ENCODE measurements around the gene OR4X2.
"Not testable (repeated sequence)": the region's sequence is repeated elsewhere in the genome, so short reads cannot be mapped to it uniquely, and the experiment has no call there.

OR4X2 gene

GRCh38 chr11:48244804-48245203 lies at the start of gene OR4X2:
Gene OR4X2 (plus strand): TSS chr11:48245104. CDS start chr11:48245104, 0 bp downstream.
- DNase-seq = no peak

- no peak for DNase-seq
Measured at GRCh38 chr11:48207881-48208280, 37.0 kb upstream of the OR4X2 start.

- no peak for DNase-seq
Measured at GRCh38 chr11:48210052-48210451, 34.9 kb upstream of the OR4X2 start.

GRCh38 chr11:48216510-48216909 lies 28.4 kb upstream of the OR4X2 start, which contains the start of gene OR4B1:
Gene OR4B1 (plus strand): TSS chr11:48216810. CDS start chr11:48216810, 0 bp downstream.
- DNase-seq = no peak

- no peak for DNase-seq
Measured at GRCh38 chr11:48228761-48229160, 16.1 kb upstream of the OR4X2 start.

- DNase-seq = not testable (repeated sequence)
Measured at GRCh38 chr11:48230057-48230456, 14.8 kb upstream of the OR4X2 start.

GRCh38 chr11:48237727-48238126 lies 7.2 kb upstream of the OR4X2 start:
- DNase-seq = no peak

GRCh38 chr11:48242501-48242900 lies 2.4 kb upstream of the OR4X2 start:
- DNase-seq = no peak

- no peak for DNase-seq
Measured at GRCh38 chr11:48248902-48249301, 4.0 kb downstream of the OR4X2 start.

- no peak for DNase-seq
Measured at GRCh38 chr11:48261600-48261999, 16.7 kb downstream of the OR4X2 start.

- DNase-seq = no peak
Measured at GRCh38 chr11:48263423-48263911, 18.6 kb downstream of the OR4X2 start, which contains the start of gene OR4X1. Gene OR4X1 (plus strand): TSS chr11:48263861. CDS start chr11:48263861, 0 bp downstream.

- no peak for DNase-seq
Measured at GRCh38 chr11:48270621-48271020, 25.7 kb downstream of the OR4X2 start.

- no peak for DNase-seq
Measured at GRCh38 chr11:48272606-48273005, 27.7 kb downstream of the OR4X2 start.
